GM23338 (cell line): ENCODE measurements around the gene ZNF746. TPM values are rescaled to one million over a fixed set of nuclear protein-coding genes. Genes with fewer than 3 reads are reported as not detected.

Experiments
- ATAC-seq: fragments of 200-7000 bp; cut with Tn5 transposase; 3 replicates; pipeline ENCODE4 v1.9.1; 2020
- DNase-seq: peaks from one replicate; pipeline ENCODE4 v3.0.0-alpha.2; 2015; ENCODE audit warnings: low spot score
- H2AFZ ChIP-seq: fragments of 200-600 bp; sonication (generic); 2 replicates; pipeline ENCODE4 v1.8.0; 2016; ENCODE audit warnings: antibody characterized with exemption, mild to moderate bottlenecking, moderate library complexity
- H3F3A ChIP-seq: fragments of 200-600 bp; sonication (generic); replicated peaks from 2 replicates; pipeline ENCODE4 v1.8.0; 2017; ENCODE audit warnings: antibody characterized with exemption, mixed run types, low read depth
- H3K27ac ChIP-seq: fragments of 200-600 bp; sonication (generic); 2 replicates; pipeline ENCODE4 v1.6.1; 2016; ENCODE audit warnings: low read depth
- H3K27me3 ChIP-seq: fragments of 200-600 bp; sonication (generic); 2 replicates; pipeline ENCODE4 v1.8.0; 2016; ENCODE audit warnings: mild to moderate bottlenecking, mixed run types, moderate library complexity; ENCODE audit not compliant: insufficient read depth
- H3K36me3 ChIP-seq: fragments of 200-600 bp; sonication (generic); 2 replicates; pipeline ENCODE4 v1.8.0; 2016; ENCODE audit warnings: mild to moderate bottlenecking; ENCODE audit not compliant: insufficient read depth
- H3K4me1 ChIP-seq: fragments of 200-600 bp; sonication (generic); 2 replicates; pipeline ENCODE4 v1.8.0; 2016; ENCODE audit warnings: mild to moderate bottlenecking, moderate library complexity; ENCODE audit not compliant: insufficient read depth
- H3K4me2 ChIP-seq: fragments of 200-600 bp; sonication (generic); 2 replicates; pipeline ENCODE4 v1.7.1; 2017; ENCODE audit warnings: mixed run types
- H3K4me3 ChIP-seq: fragments of 200-600 bp; sonication (generic); 2 replicates; pipeline ENCODE4 v1.6.1; 2016; ENCODE audit warnings: mixed run types
- H3K79me2 ChIP-seq: fragments of 200-600 bp; sonication (generic); replicated peaks from 2 replicates; pipeline ENCODE4 v1.8.0; 2017; ENCODE audit warnings: mild to moderate bottlenecking; ENCODE audit not compliant: insufficient read depth
- H3K9me2 ChIP-seq: fragments of 200-600 bp; sonication (generic); 2 replicates; pipeline ENCODE4 v1.8.0; 2017; ENCODE audit not compliant: insufficient read depth
- H4K20me1 ChIP-seq: fragments of 200-600 bp; sonication (generic); replicated peaks from 2 replicates; pipeline ENCODE4 v1.8.0; 2017; ENCODE audit warnings: mild to moderate bottlenecking; ENCODE audit not compliant: insufficient read depth
- H3K27ac Mint-ChIP-seq: 2 replicates; pipeline ENCODE4 v1.8.0; 2020; ENCODE audit warnings: inconsistent platforms, mild to moderate bottlenecking, moderate library complexity, mixed read lengths
- H3K27me3 Mint-ChIP-seq: 3 replicates; pipeline ENCODE4 v1.8.0; 2022; ENCODE audit warnings: low read depth, mild to moderate bottlenecking, moderate library complexity, mixed read lengths, inconsistent platforms; ENCODE audit not compliant: insufficient read depth, poor library complexity
- H3K36me3 Mint-ChIP-seq: 3 replicates; pipeline ENCODE4 v1.8.0; 2021; ENCODE audit warnings: low read depth, mild to moderate bottlenecking, inconsistent platforms, moderate library complexity, mixed read lengths
- H3K4me1 Mint-ChIP-seq: 3 replicates; pipeline ENCODE4 v1.8.0; 2020; ENCODE audit warnings: mild to moderate bottlenecking, inconsistent platforms, mixed read lengths
- H3K4me3 Mint-ChIP-seq: 3 replicates; pipeline ENCODE4 v1.8.0; 2021; ENCODE audit warnings: moderate library complexity, mild to moderate bottlenecking, inconsistent platforms, mixed read lengths
- H3K9me3 Mint-ChIP-seq: 3 replicates; pipeline ENCODE4 v1.8.0; 2020; ENCODE audit warnings: moderate library complexity, mild to moderate bottlenecking, inconsistent platforms, mixed read lengths
- CREB1 ChIP-seq: fragments of 250-450 bp; sonication (Bioruptor Pico); IDR thresholded peaks from 2 replicates; pipeline ENCODE4 v1.5.0; 2020; ENCODE audit warnings: low read depth, mild to moderate bottlenecking, moderate library complexity
- EZH2 ChIP-seq: fragments of 200-600 bp; sonication (generic); IDR thresholded peaks from one replicate; pipeline ENCODE4 v1.8.0; 2017; ENCODE audit warnings: antibody characterized with exemption, mild to moderate bottlenecking, low read depth; ENCODE audit not compliant: unreplicated experiment
- EZH2phosphoT487 ChIP-seq: fragments of 200-600 bp; sonication (generic); IDR thresholded peaks from one replicate; pipeline ENCODE4 v1.8.1; 2018; ENCODE audit warnings: antibody characterized with exemption; ENCODE audit not compliant: unreplicated experiment
- NANOG ChIP-seq: IDR thresholded peaks from 2 replicates; pipeline ENCODE4 v1.6.1; 2016; ENCODE audit warnings: antibody characterized with exemption, borderline replicate concordance
- POLR2AphosphoS5 ChIP-seq: IDR thresholded peaks from 2 replicates; pipeline ENCODE4 v1.6.1; 2016; ENCODE audit warnings: antibody characterized with exemption, low read depth
- STAT1 ChIP-seq: IDR thresholded peaks from one replicate; pipeline ENCODE4 v1.6.1; 2016; ENCODE audit warnings: antibody characterized with exemption; ENCODE audit not compliant: unreplicated experiment
- ZNF114 ChIP-seq: fragments of 250-450 bp; sonication (Bioruptor Pico); IDR thresholded peaks from 2 replicates; pipeline ENCODE4 v1.5.0; 2020; ENCODE audit warnings: mild to moderate bottlenecking, moderate library complexity
- ZNF331 ChIP-seq: fragments of 250-450 bp; sonication (Bioruptor Pico); IDR thresholded peaks from 2 replicates; pipeline ENCODE4 v1.5.0; 2020; ENCODE audit warnings: low read depth, mild to moderate bottlenecking, moderate library complexity
- polyA plus RNA-seq: library from polyadenylated mRNA; unstranded; fragments of >200 nt; fragmentation: Nextera tagmentation; extraction: Ambion mirVana; gene quantifications from 2 replicates; pipeline ENCODE4 v1.2.1, GENCODE V29; 2016
- total RNA-seq: library from RNA; depleted of rRNA; stranded (reverse); fragments of >200 nt; shearing (Covaris generic); gene quantifications from 2 replicates; pipeline ENCODE4 v1.2.3, GENCODE V29; 2014
- TF ChIP-seq, protein P1 (sequence below): IDR thresholded peaks from 2 replicates; pipeline ENCODE4 v1.6.1; 2016; ENCODE audit warnings: antibody characterized with exemption
- TF ChIP-seq, protein P2 (sequence below), 2 experiments: fragments of 200-600 bp in 1 of 2; sonication (generic) in 1 of 2; conservative IDR thresholded peaks; 2 replicates each; pipeline versions ENCODE4 v1.5.1 to v1.6.1; 2016 to 2017; ENCODE audit warnings: antibody characterized with exemption in 2 of 2, low read depth in 2 of 2, mild to moderate bottlenecking in 2 of 2, moderate library complexity in 1 of 2
- TF ChIP-seq, protein P3 (sequence below): IDR thresholded peaks from one replicate; pipeline ENCODE4 v1.6.1; 2018; ENCODE audit warnings: antibody characterized with exemption; ENCODE audit not compliant: unreplicated experiment

ZNF746 gene
- total and polyA plus RNA-seq, 2 experiments from 2014 or later = 10.0 to 18.6 TPM

DNA sequence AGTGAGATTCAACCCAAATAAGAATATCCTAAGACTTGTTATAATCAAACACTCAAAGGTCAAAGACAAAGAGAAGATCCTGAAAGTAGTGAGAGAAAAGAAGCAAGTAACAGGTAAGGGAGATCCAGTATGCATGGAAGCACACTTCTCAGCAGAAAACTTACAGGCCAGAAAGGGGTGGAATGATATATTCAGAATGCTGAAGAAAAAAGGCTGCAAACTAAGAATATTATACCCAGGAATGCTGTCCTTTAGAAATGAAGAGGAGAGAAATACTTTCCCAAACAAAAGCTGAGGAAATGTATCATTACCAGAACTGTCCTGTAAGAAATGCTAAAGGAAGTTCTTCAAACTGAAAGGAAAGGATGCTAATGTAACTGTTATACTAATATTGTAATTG is 12.6 kb upstream of the ZNF746 start:
- TF ChIP-seq, protein P1, sequence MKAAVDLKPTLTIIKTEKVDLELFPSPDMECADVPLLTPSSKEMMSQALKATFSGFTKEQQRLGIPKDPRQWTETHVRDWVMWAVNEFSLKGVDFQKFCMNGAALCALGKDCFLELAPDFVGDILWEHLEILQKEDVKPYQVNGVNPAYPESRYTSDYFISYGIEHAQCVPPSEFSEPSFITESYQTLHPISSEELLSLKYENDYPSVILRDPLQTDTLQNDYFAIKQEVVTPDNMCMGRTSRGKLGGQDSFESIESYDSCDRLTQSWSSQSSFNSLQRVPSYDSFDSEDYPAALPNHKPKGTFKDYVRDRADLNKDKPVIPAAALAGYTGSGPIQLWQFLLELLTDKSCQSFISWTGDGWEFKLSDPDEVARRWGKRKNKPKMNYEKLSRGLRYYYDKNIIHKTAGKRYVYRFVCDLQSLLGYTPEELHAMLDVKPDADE = no peak
- TF ChIP-seq EZH2 (no peak), ZNF114 (no peak), STAT1 (no peak), ZNF331 (CRISPR knock-in tag) (no peak), EZH2phosphoT487 (no peak), NANOG (no peak), POLR2AphosphoS5 (no peak), CREB1 (CRISPR knock-in tag) (no peak)
- TF ChIP-seq, protein P2, sequence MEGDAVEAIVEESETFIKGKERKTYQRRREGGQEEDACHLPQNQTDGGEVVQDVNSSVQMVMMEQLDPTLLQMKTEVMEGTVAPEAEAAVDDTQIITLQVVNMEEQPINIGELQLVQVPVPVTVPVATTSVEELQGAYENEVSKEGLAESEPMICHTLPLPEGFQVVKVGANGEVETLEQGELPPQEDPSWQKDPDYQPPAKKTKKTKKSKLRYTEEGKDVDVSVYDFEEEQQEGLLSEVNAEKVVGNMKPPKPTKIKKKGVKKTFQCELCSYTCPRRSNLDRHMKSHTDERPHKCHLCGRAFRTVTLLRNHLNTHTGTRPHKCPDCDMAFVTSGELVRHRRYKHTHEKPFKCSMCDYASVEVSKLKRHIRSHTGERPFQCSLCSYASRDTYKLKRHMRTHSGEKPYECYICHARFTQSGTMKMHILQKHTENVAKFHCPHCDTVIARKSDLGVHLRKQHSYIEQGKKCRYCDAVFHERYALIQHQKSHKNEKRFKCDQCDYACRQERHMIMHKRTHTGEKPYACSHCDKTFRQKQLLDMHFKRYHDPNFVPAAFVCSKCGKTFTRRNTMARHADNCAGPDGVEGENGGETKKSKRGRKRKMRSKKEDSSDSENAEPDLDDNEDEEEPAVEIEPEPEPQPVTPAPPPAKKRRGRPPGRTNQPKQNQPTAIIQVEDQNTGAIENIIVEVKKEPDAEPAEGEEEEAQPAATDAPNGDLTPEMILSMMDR (conservative IDR thresholded peaks at IDR 0.05; ENCODE audit: low read depth in 2 of 2) = no peak
- TF ChIP-seq, protein P3, sequence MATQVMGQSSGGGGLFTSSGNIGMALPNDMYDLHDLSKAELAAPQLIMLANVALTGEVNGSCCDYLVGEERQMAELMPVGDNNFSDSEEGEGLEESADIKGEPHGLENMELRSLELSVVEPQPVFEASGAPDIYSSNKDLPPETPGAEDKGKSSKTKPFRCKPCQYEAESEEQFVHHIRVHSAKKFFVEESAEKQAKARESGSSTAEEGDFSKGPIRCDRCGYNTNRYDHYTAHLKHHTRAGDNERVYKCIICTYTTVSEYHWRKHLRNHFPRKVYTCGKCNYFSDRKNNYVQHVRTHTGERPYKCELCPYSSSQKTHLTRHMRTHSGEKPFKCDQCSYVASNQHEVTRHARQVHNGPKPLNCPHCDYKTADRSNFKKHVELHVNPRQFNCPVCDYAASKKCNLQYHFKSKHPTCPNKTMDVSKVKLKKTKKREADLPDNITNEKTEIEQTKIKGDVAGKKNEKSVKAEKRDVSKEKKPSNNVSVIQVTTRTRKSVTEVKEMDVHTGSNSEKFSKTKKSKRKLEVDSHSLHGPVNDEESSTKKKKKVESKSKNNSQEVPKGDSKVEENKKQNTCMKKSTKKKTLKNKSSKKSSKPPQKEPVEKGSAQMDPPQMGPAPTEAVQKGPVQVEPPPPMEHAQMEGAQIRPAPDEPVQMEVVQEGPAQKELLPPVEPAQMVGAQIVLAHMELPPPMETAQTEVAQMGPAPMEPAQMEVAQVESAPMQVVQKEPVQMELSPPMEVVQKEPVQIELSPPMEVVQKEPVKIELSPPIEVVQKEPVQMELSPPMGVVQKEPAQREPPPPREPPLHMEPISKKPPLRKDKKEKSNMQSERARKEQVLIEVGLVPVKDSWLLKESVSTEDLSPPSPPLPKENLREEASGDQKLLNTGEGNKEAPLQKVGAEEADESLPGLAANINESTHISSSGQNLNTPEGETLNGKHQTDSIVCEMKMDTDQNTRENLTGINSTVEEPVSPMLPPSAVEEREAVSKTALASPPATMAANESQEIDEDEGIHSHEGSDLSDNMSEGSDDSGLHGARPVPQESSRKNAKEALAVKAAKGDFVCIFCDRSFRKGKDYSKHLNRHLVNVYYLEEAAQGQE = no peak
- DNase-seq (no peak), ATAC-seq (no peak)
- H3K9me3 Mint-ChIP-seq = peaks cover 73% of the 10 kb centered on the region
- Histone ChIP-seq H3K27ac (no peak overlapping the region), H3K36me3 (no peaks in the 10 kb centered on the region), H4K20me1 (no peaks in the 10 kb centered on the region), H3K79me2 (no peaks in the 10 kb centered on the region), H3K4me2 (no peak overlapping the region), H3K27me3 (no peaks in the 10 kb centered on the region), H3K9me2 (0 out of 2 replicates have a peak, but pooled peaks cover 3% of the 10 kb centered on the region), H3K4me3 (no peak overlapping the region), H2AFZ (no peak overlapping the region), H3K4me1 (no peaks in the 10 kb centered on the region), H3F3A (no peaks in the 10 kb centered on the region)
- no peaks in the 10 kb centered on the region for H3K4me1 Mint-ChIP-seq
- peaks cover 4% of the 10 kb centered on the region; the same call in 2 of the 3 replicates for H3K36me3 Mint-ChIP-seq
- H3K4me3 Mint-ChIP-seq = no peak overlapping the region
- H3K27me3 Mint-ChIP-seq = peaks cover 2% of the 10 kb centered on the region
- H3K27ac Mint-ChIP-seq = no peak overlapping the region
